HFFc6 (cell line): ENCODE measurements around the gene HAVCR2. TPM values are rescaled to one million over a fixed set of nuclear protein-coding genes. Genes with fewer than 3 reads are reported as not detected.
A peak's percentile ranks its signal among the peaks of the same experiment; 100 is the strongest.
"Not testable (repeated sequence)": the region's sequence is repeated elsewhere in the genome, so short reads cannot be mapped to it uniquely, and the experiment has no call there.

ENCODE experiments used
- DNase-seq: peaks from one replicate; pipeline ENCODE4 v3.0.0-alpha.2; 2018
- H3K27ac Mint-ChIP-seq: 2 replicates; pipeline ENCODE4 v1.8.0; 2020; ENCODE audit warnings: mild to moderate bottlenecking, mixed read lengths
- H3K27me3 Mint-ChIP-seq: 2 replicates; pipeline ENCODE4 v1.8.0; 2021; ENCODE audit warnings: mild to moderate bottlenecking, moderate library complexity, mixed read lengths; ENCODE audit not compliant: insufficient read depth
- H3K36me3 Mint-ChIP-seq: 2 replicates; pipeline ENCODE4 v1.8.0; 2021; ENCODE audit warnings: low read depth, mixed read lengths
- H3K4me1 Mint-ChIP-seq: 2 replicates; pipeline ENCODE4 v1.8.0; 2020; ENCODE audit warnings: low read depth, mixed read lengths
- H3K4me3 Mint-ChIP-seq: 2 replicates; pipeline ENCODE4 v1.8.0; 2020; ENCODE audit warnings: mild to moderate bottlenecking, moderate library complexity, mixed read lengths
- H3K9me3 Mint-ChIP-seq: 2 replicates; pipeline ENCODE4 v1.8.0; 2020; ENCODE audit warnings: mild to moderate bottlenecking, mixed read lengths
- CTCF ChIP-seq: fragments of 200-600 bp; sonication (generic); IDR thresholded peaks from 2 replicates; pipeline ENCODE4 v1.5.0; 2021; ENCODE audit warnings: antibody characterized with exemption, mild to moderate bottlenecking
- total RNA-seq, 6 experiments: library from RNA; stranded (reverse); fragmentation: NEBNext Ultra II Directional; extraction: Animal tissue kit (Norgen Biotek cat#: 25700); gene quantifications; 2 replicates in 1 of 6; 3 replicates in 5 of 6; pipeline ENCODE4 v1.2.3, GENCODE V29; 2021

The HAVCR2 gene
- total RNA-seq, 6 experiments from 2014 or later: 0.07 TPM; not detected in 5

- TF ChIP-seq CTCF: no peak
- Mint-ChIP-seq H3K27me3 (peaks cover 1% of the 10 kb centered on the region; the same call in 1 of the 2 replicates), H3K27ac (no peak overlapping the region), H3K36me3 (no peaks in the 10 kb centered on the region), H3K4me3 (no peak overlapping the region), H3K4me1 (0 out of 2 replicates have a peak, but pooled peaks cover 4% of the 10 kb centered on the region), H3K9me3 (peaks cover 12% of the 10 kb centered on the region)
- no peak for DNase-seq
These were observed 57.1 kb downstream of the HAVCR2 start for GRCh38 chr5:157051604-157052245.

GRCh38 chr5:157050050-157050449 is 58.8 kb downstream of the HAVCR2 start:
- no peak for DNase-seq
- TF ChIP-seq CTCF: no peak
- H3K9me3 Mint-ChIP-seq: peaks cover 12% of the 10 kb centered on the region
- no peaks in the 10 kb centered on the region for H3K36me3 Mint-ChIP-seq
- 0 out of 2 replicates have a peak, but pooled peaks cover 4% of the 10 kb centered on the region for H3K4me1 Mint-ChIP-seq
- H3K4me3 Mint-ChIP-seq: peak overlapping the region; percentile 23
- no peak overlapping the region for H3K27ac Mint-ChIP-seq
- H3K27me3 Mint-ChIP-seq: peaks cover 1% of the 10 kb centered on the region; the same call in 1 of the 2 replicates

GRCh38 chr5:157049605-157050004 is 59.2 kb downstream of the HAVCR2 start:
- peaks cover 1% of the 10 kb centered on the region; the same call in 1 of the 2 replicates for H3K27me3 Mint-ChIP-seq
- no peak for TF ChIP-seq CTCF
- no peak for DNase-seq
- H3K27ac Mint-ChIP-seq: no peak overlapping the region
- H3K36me3 Mint-ChIP-seq: no peaks in the 10 kb centered on the region
- H3K4me1 Mint-ChIP-seq: 0 out of 2 replicates have a peak, but pooled peaks cover 4% of the 10 kb centered on the region
- H3K9me3 Mint-ChIP-seq: peaks cover 12% of the 10 kb centered on the region
- peak overlapping the region; percentile 23 for H3K4me3 Mint-ChIP-seq

DNA sequence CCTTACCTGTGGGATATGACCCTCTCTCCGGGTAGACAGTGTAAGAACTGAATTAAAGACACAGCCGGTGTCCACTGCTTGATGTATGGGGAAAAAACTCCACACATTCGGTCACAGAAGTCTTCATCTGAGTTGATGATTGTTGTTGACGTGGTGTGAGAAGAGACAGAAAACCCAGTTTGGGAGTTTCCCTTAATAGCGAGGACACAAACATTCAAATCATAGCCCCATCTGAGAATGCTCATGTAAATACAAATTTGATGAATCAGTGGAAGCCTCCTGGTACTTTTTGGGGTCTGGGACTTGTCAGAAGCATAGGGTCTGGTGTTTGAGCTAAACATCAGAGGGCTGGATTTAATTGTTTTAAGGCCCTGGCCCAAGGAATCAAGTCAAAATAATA is 60.9 kb downstream of the HAVCR2 start:
- Mint-ChIP-seq H3K27me3 (peaks cover 1% of the 10 kb centered on the region; the same call in 1 of the 2 replicates), H3K4me1 (0 out of 2 replicates have a peak, but pooled peaks cover 4% of the 10 kb centered on the region), H3K36me3 (no peaks in the 10 kb centered on the region), H3K27ac (no peak overlapping the region), H3K9me3 (peaks cover 12% of the 10 kb centered on the region), H3K4me3 (no peak overlapping the region)
- DNase-seq: no peak
- TF ChIP-seq CTCF: no peak

DNA sequence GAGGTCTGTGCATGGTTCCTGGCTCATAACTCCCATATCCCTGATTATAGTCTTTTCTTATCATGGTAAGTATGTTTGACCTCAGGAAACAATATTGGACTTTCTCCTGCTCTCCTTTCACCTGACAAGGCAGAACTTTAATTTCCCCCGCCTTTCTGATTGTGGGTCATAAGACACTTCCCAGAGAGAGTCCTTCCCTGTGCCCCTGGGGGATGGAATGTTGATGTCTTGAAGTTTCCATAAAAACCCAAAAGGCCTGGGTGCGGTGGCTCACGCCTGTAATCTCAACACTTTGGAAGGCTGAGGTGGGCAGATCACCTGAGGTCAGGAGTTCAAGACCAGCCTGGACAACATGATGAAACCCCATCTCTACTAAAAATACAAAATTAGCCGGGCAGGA is 61.8 kb downstream of the HAVCR2 start:
- not testable (repeated sequence) for H3K4me1 Mint-ChIP-seq, H3K27me3 Mint-ChIP-seq, H3K27ac Mint-ChIP-seq, H3K4me3 Mint-ChIP-seq, H3K9me3 Mint-ChIP-seq, DNase-seq, H3K36me3 Mint-ChIP-seq

DNA sequence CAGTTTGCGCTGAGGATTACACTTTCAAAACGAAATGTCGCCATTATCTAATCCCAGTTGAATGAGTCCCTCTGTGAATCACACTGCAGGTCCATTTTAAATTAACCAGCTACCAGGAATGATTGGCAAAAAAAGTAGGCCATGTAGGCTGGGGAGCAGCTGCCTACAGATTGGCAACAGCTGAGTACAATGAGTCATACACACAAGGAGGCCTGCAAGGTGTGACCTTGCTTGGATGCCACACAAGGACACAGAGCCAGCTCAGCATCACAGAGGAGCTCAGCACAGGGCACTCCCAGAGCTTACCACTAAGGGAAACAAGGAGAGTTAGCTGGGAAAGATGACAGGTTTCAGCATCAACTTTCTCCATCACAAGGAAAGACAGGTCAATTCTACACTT is 62.8 kb downstream of the HAVCR2 start:
- H3K4me3 Mint-ChIP-seq: no peak overlapping the region
- DNase-seq: no peak
- peaks cover 5% of the 10 kb centered on the region for H3K9me3 Mint-ChIP-seq
- 0 out of 2 replicates have a peak, but pooled peaks cover 4% of the 10 kb centered on the region for H3K4me1 Mint-ChIP-seq
- H3K36me3 Mint-ChIP-seq: no peaks in the 10 kb centered on the region
- no peak overlapping the region for H3K27ac Mint-ChIP-seq
- H3K27me3 Mint-ChIP-seq: peaks cover 1% of the 10 kb centered on the region; the same call in 1 of the 2 replicates
- TF ChIP-seq CTCF: no peak
